ENCODE results near the gene NFU1.

The NFU1 gene

DNA sequence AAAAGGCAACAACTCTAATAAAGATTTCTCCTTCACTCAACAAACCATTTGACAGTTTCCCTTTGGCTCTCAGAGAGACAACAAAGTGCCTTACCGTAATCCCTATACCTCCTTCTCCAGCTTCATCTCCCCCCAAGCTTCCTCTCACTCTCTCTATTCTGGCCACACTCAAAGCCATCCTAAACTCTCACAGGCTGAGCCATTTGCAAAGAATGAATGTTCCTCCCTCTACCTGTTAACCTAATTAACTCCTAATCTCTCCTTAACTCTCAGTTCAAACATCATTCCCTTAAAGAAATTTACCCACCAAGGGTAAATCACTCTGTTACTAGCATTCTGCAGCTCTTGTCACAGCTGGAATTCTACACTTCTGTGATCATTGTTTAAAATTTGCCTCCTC is 88.5 kb downstream of the NFU1 start:
- no peak for DNase-seq (ENCODE audit: low read depth in 3 of 3, low spot score in 1 of 3)

Measured in stimulated activated CD4-positive, alpha-beta T cell treated with anti-CD3 and anti-CD28 coated beads, TNF-alpha, amount 100 ng/mL, for 1 hour (primary cell).